HG02884 (cell line): ENCODE data around the gene GGT6.

Source experiments
- ATAC-seq: cut with Tn5 transposase; IDR thresholded peaks from one replicate; pipeline ENCODE4 v1.9.1; 2021; ENCODE audit warnings: mild to moderate bottlenecking, moderate library complexity; ENCODE audit not compliant: unreplicated experiment

The GGT6 gene

DNA sequence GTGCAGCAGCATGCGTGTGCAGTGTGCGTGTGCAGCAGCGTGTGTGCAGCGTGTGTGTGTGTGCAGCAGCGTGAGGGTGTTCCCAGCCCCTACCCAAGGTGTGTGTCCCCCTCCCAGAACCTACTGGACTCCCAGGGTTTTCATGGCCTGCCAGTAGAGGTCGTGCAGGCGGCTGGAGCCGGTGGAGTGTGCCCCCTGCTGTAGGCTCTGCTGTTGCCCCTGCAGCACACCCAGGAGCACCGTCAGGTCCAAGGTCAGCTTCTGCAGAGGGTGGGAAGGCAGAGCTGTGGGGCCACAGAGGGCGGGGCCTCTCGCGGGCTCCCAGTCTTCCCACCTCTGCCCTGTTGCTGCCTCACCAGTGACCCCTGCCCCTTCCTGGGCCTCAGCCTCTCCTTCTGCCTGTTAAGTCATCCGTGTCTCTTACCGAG is 20.1 kb downstream of the GGT6 start:
- no peak for ATAC-seq

DNA sequence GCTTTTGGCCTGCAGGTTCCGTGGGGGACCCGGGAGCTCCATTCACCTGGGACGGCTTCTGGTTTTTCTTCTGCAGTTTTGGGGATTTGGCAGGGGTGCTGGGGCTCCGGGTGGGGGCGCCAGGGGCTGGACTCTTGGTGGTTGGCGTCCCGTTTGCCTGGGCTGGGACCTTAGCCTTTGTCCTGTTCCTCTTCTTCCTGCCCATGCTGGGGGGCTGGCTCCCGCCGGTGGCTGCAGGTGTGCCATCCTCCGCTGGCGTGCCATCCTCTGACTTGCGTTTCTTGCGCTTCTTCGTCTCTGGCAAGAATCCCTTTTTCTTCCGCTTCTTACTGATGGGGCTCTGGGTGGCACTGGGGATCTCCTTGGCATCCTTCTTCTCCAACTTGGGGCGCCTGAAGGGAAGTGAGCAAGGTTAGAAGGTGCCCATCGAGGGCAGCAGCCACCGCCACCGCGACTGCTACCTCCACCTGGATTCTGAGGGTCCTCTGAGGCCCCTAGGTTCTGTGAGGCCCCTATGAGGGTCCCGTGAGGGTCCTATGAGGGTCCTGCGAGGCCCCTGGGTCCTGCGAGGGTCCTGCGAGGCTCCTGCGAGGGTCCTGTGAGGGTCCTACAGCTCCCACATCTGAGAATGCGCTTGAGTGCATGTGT is 20.7 kb downstream of the GGT6 start:
- ATAC-seq = no peak

DNA sequence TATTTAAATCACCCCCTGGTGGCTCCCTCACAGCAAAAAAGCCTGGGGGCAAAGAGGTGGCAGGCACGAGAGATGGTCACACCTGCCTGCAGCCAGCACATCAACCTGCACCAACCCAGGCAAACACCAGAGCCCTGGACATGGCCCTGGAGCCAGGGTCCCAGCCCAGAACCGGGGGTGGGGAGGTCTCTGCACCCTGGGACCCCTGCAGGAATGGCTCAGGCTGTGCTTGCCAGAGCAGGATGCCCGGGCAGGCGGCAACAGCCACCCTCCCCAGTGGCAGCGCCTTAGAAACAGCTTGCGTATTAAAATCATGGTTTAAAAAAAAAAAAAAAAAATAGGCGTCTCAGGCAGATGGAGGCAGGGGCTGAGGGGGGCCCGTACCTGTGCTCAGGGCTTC is 21.4 kb downstream of the GGT6 start:
- no peak for ATAC-seq

DNA sequence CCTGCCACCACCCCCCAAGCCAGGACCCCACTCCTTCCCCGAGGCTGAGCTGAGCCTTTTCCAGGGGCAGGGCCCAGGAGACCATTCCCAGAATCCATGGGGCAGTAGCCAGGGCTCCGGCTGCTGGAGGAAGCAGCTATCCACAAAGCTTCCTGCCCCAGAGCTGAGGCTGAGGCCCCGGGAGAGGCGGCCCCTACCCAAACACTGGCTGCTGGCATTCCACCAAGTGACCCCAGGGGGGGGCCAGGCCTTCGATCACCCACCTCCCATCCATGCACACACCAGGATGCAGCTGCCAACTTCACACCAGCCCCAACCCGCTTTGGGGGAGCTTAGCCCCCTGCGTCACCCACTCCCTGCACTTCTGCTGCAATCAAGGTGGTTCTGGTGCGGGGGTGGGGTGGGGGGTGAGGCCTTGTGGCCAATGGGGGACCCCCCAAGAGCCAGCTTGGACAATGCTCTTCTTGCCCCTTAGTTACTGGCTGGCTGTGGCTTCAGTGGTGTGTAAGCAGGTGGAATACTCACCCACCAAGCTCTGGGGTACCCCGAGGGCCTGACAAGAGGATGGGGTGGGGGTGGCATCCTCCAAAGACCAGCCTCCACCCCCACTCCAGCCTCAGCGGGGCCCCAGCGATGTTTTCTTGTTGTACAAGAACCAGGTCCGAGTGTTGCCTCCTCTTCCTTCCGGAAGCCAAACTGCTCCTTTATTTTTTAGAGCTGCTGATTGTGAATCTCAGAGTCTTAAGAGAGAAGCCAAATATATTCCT is 22.0 kb downstream of the GGT6 start:
- no peak for ATAC-seq

DNA sequence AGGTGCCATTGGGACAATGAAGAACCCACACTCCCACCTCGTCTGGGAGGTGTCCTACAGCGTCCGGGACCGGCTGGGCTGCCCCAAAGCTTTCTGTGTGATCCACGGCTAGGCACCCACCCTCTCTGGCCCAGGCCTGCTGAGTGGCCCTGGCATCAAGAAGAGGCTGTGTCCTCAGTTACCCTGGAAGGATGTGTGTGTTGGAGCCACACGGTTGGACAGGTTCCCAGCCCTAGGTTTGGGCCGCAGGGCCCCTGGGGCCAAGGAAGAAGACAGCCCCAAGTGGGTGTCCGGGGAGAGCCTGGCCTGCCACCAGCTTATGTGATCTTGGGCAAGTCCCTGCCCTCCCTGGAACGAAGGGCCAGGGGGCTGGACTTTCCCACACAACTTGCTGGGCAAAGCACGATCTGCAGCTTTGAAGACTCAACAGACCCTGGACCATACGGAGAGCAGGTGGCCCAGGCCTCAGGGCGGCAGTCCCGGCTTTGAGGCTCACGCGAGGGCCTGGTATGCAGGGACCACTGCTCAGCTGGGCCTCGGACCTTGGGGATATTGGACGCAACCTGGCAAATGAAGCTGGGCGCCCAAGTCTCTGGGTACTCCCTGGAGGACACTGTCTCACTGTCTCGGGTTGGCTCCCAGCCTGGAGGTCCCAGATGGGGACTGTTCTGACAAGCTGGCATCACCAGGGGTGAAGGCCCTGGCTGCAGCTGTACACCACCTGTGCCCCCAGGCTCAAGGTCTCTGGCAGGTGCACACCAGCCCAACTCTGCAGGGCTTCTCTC is 22.7 kb downstream of the GGT6 start:
- ATAC-seq = no peak

DNA sequence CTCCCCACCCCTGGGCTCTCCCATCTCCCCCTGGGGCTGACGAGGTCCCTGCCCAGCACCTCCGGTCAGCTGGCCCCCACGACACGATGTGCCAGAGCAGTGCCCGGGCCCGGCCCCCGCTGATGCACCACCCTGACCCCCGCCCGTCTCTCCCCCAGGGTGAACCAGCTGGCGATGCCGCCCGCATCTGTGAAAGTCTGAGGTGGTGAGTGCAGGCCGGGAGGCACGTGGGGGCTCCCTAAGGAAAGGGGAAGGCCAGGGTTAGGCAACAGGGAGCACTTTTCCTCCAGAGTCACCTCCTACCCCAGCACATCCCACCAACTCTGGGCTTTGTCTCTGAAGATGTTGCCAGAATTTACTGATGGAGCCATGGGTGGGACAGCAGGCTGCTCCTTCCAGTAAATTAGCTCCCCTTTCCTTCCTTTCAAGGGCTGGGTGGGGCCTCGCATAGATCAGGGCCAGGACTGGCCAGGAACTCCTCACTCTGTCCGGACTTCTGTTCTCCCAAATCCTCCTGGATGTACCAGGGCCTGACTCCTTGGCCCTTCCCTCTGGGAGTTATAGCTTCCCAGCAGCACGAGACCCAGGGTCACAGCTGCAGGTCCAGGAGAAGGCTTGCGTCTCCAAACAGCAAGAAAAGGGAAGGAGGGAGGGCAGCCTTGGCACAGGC is 23.5 kb downstream of the GGT6 start:
- ATAC-seq = no peak

DNA sequence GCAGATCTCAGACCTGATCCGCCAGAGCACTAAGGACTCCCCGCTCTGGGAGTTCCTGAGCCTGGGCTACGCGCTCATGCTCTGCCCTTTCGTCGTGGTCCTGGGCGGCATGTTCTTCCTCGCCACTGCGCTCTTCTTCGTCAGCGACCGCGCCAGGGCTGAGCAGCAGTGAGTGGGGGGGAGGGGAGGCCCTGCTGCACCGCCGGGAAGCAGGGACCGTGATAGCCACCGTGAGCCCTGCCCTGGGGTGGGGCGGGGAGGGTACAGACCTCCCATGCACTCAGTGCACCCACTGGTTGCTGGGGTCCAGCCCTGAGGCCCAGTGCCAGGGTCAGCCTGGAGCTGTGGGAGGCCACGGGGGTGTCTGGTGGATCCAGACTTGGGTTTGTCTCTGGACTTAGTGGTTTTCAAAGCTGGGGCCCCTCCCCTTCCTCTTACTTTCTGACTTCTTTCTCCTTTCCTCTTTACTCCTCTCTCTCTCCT is 24.1 kb downstream of the GGT6 start:
- ATAC-seq = no peak

DNA sequence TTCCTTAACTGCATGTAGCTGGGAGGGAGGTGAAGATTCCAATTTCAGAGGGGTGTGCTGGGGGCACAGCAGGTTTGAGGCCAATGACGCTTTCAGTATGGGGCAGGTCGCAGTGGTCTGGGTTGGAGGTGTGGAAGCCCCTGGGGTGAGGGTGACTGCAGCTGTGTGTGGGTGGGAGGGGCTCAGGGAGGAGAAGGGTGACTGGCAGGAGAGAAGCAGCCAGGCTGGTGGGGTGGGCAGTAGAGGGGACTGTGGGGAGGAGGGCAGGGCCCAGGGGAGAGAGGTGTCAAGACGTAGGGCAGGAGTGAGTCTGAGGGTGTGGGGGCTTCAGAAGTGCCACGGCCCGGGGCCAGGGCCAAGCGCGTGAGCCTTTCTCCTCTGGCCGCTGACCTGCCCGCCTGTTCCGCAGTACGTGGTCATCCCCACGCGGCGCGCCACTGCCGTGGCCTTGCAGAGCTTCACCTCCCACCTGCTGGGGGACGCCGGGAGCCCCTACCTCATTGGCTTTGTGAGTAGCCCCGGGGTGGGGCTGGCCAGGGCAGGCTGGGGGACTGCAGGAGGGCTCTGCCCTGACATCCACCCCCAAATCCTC is 24.6 kb downstream of the GGT6 start:
- no peak for ATAC-seq

DNA sequence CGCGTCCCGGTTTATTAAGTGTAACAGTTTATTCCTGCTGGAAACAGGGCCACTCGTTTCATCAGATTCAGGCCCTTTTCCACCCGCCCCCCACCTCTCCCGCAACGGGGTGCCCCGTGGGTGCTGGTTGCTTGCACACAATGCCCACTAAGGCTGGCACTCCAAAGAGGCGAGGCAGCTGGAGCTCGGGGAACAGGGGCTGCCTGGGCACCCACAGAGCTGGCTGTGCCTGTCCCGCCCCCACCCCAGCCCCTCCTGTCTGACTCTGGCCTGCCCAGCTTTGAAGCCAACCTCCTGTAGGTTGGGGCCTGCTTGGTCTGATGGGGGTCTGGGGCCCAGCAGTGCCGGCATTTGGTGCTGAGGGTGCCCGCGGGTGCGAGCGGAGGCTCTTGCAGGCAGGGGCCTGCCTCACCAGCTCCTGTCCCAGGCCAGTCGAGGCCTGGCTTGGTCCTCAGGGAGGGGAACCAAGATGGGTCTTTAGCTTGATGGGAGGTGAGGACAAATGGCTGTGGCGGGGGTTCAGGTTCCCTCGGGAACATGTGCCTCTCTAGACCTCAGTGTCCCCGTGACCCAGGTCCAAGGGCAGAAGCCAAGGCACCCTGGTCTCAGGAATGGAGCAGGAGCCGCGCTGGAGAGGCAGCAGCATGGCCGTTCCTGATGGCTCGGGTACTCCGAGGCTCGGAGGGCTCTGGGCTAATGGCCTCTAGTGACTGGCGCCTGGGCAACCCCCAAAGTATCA is 25.3 kb downstream of the GGT6 start:
- ATAC-seq = no peak

DNA sequence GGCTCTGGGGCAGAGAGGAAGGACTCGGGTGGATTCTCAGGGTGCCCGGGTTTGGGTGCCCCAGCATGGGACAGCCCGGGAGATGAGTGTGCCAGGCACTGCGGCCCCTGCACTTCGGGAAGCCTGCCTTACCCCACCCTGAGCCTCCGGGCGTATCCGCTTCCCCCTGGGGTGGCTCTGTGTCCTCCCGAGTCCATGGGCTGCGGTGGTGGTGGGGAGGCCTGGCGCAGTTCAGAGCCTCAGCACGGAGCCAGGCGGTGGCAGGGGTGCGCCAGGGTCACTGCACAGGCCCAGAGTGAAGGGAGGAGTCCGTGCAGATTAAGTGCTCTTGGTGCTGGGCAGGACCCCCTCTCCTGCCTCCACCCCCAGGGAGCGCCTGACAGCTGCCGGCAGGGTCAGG is 25.9 kb downstream of the GGT6 start:
- ATAC-seq = no peak

DNA sequence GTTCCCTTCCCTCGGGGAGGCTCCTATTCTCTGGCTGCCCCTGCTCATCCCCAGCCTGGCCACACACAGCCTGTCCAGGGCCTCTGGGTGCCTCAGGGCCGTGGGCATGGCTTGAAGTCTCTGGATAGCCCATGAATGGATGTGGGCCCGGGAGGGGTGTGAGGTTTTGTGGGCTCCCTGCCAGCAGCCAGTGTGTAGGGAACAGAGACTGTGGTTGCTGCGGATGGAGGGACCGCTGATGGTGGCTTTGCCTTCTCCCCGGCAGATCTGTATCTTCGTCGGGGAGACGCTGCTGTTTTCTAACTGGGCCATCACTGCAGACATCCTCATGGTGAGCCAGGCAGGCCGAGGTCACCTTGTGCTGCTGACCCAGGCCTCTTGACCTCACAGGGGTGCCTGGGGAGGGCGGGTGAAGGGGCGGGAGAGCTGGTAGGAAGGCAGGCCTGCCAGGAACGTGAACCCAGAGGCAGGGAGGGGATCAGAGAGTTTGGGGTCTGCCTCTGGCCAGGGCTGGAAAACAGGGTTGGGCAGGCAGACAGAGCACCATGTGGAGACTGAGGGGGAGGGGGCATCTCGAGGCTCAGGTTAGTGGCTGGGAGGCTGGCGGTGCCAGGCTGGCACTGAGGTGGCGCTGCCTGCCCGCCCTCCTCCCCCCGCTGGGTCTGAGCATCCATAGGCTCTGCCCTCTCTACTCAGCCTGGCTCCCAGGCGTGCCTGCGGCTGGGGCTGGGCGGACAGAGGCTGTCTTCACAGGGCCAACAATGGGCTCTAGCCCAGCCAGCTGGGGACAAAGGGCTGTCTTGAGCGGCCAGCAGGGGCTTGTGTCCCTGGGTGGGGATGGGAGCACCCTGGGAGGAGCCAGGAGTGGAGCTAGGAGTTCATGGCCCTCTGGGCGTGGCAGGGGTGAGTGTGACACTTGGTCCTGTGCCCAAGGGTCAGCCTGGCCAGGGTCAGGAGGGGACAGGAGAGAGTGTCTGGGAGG is 26.6 kb downstream of the GGT6 start:
- no peak for ATAC-seq

DNA sequence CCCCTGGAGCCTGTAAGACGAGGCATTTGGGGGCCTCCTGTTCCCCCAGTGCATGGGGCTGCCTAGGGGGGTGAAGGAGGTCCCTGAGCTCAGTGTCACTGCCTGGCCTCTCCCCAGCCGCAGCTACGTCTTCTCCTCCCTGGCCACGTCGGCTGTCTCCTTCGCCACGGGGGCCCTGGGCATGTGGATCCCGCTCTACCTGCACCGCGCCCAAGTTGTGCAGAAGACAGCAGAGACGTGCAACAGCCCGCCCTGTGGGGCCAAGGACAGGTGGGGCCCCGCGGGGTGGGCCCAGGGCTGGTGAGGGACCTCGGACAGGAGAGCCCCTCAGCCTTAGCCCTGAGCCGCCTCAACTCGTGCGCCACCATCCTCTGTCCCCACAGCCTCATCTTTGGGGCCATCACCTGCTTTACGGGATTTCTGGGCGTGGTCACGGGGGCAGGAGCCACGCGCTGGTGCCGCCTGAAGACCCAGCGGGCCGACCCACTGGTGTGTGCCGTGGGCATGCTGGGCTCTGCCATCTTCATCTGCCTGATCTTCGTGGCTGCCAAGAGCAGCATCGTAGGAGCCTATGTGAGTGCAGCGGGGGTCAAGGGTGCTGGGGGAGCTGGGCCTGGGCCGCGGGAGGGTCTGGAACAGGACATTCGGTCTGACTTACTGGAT is 27.4 kb downstream of the GGT6 start:
- no peak for ATAC-seq

DNA sequence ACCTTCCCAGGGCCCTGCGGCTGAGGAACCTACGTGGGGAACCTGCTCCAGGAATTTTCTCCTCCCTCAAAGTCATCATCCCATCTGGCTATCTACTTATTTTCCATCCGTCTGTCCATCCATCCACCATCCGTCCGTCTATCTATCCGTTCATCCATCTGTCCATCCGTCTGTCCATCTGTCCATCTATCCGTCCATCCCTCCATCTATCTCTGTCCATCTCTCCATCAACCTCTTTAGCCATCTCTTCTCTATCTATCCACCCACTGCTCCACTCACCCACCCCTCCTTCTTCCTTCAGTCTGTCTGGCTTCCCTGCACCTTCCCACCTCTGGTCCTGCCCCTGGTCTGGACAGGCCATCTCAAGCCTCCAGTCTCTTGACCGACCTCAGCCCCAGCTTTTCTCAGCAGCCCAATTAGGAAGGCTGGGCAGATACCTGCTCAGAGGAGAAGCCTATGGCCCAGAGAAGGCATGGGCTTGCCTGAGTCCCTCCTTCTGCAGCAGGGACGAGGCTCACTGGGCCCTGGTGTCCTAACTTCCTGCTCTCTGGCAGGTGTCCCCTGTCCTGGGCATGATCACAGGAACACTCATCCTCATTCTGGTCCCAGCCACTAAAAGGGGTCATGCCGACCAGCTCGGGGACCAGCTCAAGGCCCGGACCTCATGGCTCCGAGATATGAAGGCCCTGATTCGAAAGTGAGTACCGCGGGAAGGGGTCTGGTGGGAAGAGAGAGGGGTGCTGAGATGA is 28.2 kb downstream of the GGT6 start:
- no peak for ATAC-seq

DNA sequence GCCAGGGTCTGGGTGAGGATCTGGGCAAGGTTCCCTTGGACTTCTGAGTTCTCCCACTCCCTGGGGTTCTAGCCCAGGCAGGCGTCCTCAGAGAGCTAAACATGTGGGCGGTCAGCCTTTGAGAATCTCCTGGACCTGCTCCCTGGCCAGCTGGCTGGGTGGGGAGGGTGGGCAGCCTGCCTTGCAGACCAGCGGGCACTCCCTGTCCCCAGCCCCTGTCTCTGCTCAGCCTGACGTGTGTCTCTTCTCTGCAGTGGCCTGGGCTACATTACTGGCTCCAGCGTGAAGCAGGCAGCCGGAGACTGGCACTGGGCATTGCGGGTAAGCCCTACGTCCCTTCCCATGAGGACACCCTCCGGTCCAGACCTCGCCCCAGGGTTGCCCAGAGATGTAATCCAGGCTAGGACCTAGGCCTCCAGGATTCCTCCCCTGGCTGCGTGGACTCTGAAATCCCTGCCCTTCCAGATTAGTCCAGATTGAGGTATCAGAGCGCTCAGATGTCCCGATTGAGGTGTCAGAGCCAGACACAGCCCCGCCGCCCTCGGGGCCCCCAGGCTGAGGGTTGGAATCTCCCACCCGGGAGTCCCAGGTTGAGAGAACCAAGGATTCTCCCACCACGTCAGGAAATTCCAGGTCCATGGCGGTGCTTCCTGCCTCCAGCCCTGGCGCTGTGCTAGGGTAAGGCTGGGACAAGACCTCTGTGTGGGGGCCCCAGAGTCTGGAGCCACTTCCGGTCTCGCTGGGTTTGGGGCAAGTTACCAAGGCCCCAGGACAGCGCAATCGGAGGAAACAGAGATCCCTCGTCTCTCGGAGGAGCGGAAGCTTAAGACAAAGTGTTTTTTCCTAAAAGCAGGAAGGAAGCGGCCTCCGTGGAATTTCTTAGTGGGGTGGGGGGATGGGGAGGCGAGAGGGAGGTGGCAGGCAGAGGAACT is 29.3 kb downstream of the GGT6 start:
- ATAC-seq = no peak

DNA sequence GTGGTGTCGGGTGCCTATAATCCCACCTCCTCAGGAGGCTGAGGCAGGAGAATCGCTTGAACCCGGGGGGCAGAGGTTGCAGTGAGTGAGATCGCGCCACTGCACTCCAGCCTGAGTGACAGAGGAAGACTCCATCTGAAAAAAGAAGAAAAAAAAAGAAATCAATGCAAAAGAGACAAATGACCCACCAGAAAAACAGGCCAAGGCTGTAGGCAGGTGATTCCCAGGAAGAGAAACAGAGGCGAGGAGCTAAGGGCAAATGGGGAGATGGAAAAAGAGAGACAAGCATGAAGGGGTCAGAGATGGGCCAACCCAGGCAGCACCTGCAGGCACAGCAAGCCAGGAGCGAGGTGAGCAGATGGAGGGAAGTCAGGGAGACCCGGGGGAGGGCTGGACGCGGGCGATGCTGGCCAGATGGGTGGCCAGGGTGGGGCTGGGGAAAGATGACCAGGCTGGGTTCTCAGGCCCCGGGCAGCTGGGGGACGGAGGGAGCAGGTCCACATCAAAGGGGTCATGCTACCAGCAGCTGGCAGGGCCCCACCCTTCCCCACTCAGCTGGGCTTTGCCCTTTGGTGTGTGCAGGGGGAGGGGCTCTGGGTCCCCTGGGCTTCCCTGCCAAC is 30.7 kb downstream of the GGT6 start:
- no peak for ATAC-seq

DNA sequence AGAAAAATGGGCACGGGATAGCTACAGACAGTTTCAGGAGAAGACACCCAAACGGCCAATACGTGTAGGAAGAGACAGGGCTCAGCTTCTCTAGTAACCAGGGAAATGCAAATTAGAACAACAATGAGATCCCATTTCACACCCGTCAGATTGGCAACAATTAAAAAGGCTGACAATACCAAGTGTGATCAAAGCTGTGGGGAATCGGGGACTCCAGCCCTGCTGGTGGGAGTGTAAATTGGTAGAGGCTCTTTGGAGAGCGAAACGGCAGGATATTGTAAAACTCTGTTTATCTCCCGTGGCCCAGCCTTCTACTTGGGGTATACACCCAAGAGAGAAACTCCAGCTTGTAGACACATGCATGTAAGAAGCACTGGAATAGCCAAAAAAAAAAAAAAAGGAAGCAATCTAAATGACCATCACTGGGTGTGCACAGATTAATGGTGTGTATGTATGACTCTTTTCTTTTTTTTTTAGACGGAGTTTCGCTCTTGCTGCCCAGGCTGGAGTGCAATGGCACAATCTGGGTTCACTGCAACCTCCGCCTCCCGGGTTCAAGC is 32.7 kb downstream of the GGT6 start:
- ATAC-seq = no peak
